Measurements from ENCODE around the gene MTR. TPM values are rescaled to one million over a fixed set of nuclear protein-coding genes. Genes with fewer than 3 reads are reported as not detected.
"Not testable (repeated sequence)": the region's sequence is repeated elsewhere in the genome, so short reads cannot be mapped to it uniquely, and the experiment has no call there.

Gene MTR
- total RNA-seq, 2 donors from 2014 or later, result 52.3 to 94.6 TPM

GRCh38 chr1:236854605-236854983 lies 59.5 kb downstream of the MTR start:
- no peaks in the 10 kb centered on the region for H3K4me1 Mint-ChIP-seq
- H3K27ac Mint-ChIP-seq, result no peak overlapping the region
- H3K36me3 Mint-ChIP-seq (ENCODE audit: low read depth), result peaks cover 100% of the 10 kb centered on the region

GRCh38 chr1:236856649-236857048 lies 61.6 kb downstream of the MTR start:
- H3K4me1 Mint-ChIP-seq; ATAC-seq (replicated peaks); H3K27ac Mint-ChIP-seq; H3K27me3 Mint-ChIP-seq; H3K9me3 Mint-ChIP-seq; H3K4me3 Mint-ChIP-seq: not testable (repeated sequence)
- H3K36me3 Mint-ChIP-seq (ENCODE audit: low read depth), result peaks cover 100% of the 10 kb centered on the region

More at GRCh38 chr1:236854605-236854983, 59.5 kb downstream of the MTR start:
- no peak overlapping the region for H3K4me3 Mint-ChIP-seq
- no peaks in the 10 kb centered on the region for H3K9me3 Mint-ChIP-seq
- ATAC-seq (replicated peaks), result no peak
- H3K27me3 Mint-ChIP-seq, result no peaks in the 10 kb centered on the region

- Mint-ChIP-seq H3K36me3 (ENCODE audit: low read depth) (peaks cover 100% of the 10 kb centered on the region), H3K9me3 (no peaks in the 10 kb centered on the region), H3K4me1 (no peaks in the 10 kb centered on the region), H3K27ac (peak overlapping the region; percentile 52), H3K4me3 (no peak overlapping the region), H3K27me3 (no peaks in the 10 kb centered on the region)
- peak; percentile 64 for ATAC-seq (replicated peaks)
These were observed 63.1 kb downstream of the MTR start for GRCh38 chr1:236858165-236858564.

- H3K27ac Mint-ChIP-seq, result no peak overlapping the region
- no peaks in the 10 kb centered on the region for H3K27me3 Mint-ChIP-seq
- H3K4me3 Mint-ChIP-seq, result no peak overlapping the region
- H3K36me3 Mint-ChIP-seq (ENCODE audit: low read depth), result peaks cover 99% of the 10 kb centered on the region
- no peaks in the 10 kb centered on the region for H3K9me3 Mint-ChIP-seq
- H3K4me1 Mint-ChIP-seq, result no peaks in the 10 kb centered on the region
- no peak for ATAC-seq (replicated peaks)
These were observed 65.0 kb downstream of the MTR start for GRCh38 chr1:236860101-236860500.

GRCh38 chr1:236860674-236861073 lies 65.6 kb downstream of the MTR start:
- peaks cover 99% of the 10 kb centered on the region for H3K36me3 Mint-ChIP-seq (ENCODE audit: low read depth)
- no peaks in the 10 kb centered on the region for H3K4me1 Mint-ChIP-seq
- no peak overlapping the region for H3K4me3 Mint-ChIP-seq
- no peak for ATAC-seq (replicated peaks)
- no peak overlapping the region for H3K27ac Mint-ChIP-seq
- no peaks in the 10 kb centered on the region for H3K27me3 Mint-ChIP-seq
- no peaks in the 10 kb centered on the region for H3K9me3 Mint-ChIP-seq

GRCh38 chr1:236861560-236862218 lies 66.6 kb downstream of the MTR start:
- ATAC-seq (replicated peaks), result no peak
- no peaks in the 10 kb centered on the region for H3K27me3 Mint-ChIP-seq
- H3K36me3 Mint-ChIP-seq (ENCODE audit: low read depth), result peaks cover 99% of the 10 kb centered on the region

GRCh38 chr1:236862219-236862591 lies 67.1 kb downstream of the MTR start:
- peak overlapping the region; percentile 62 for H3K27ac Mint-ChIP-seq
- no peak for ATAC-seq (replicated peaks)
- H3K4me3 Mint-ChIP-seq, result no peak overlapping the region
- H3K9me3 Mint-ChIP-seq, result no peaks in the 10 kb centered on the region
- peaks cover 99% of the 10 kb centered on the region for H3K36me3 Mint-ChIP-seq (ENCODE audit: low read depth)
- no peaks in the 10 kb centered on the region for H3K27me3 Mint-ChIP-seq
- no peaks in the 10 kb centered on the region for H3K4me1 Mint-ChIP-seq

More at GRCh38 chr1:236861560-236862218, 66.6 kb downstream of the MTR start:
- Mint-ChIP-seq H3K9me3 (no peaks in the 10 kb centered on the region), H3K27ac (peak overlapping the region; percentile 62), H3K4me1 (no peaks in the 10 kb centered on the region), H3K4me3 (no peak overlapping the region)

GRCh38 chr1:236862615-236863211 lies 67.6 kb downstream of the MTR start:
- H3K27me3 Mint-ChIP-seq, result no peaks in the 10 kb centered on the region
- H3K4me1 Mint-ChIP-seq, result no peaks in the 10 kb centered on the region
- H3K4me3 Mint-ChIP-seq, result no peak overlapping the region
- H3K9me3 Mint-ChIP-seq, result no peaks in the 10 kb centered on the region
- ATAC-seq (replicated peaks), result no peak
- peaks cover 99% of the 10 kb centered on the region for H3K36me3 Mint-ChIP-seq (ENCODE audit: low read depth)
- no peak overlapping the region for H3K27ac Mint-ChIP-seq

GRCh38 chr1:236864211-236864610 lies 69.1 kb downstream of the MTR start:
- no peak overlapping the region for H3K4me3 Mint-ChIP-seq
- no peaks in the 10 kb centered on the region for H3K9me3 Mint-ChIP-seq
- peaks cover 99% of the 10 kb centered on the region for H3K36me3 Mint-ChIP-seq (ENCODE audit: low read depth)
- H3K27ac Mint-ChIP-seq, result no peak overlapping the region
- ATAC-seq (replicated peaks), result no peak
- H3K27me3 Mint-ChIP-seq, result no peaks in the 10 kb centered on the region
- H3K4me1 Mint-ChIP-seq, result no peaks in the 10 kb centered on the region

- Mint-ChIP-seq H3K9me3 (no peaks in the 10 kb centered on the region), H3K4me3 (no peak overlapping the region), H3K27ac (peak overlapping the region; percentile 3), H3K36me3 (ENCODE audit: low read depth) (peaks cover 97% of the 10 kb centered on the region), H3K4me1 (no peaks in the 10 kb centered on the region), H3K27me3 (no peaks in the 10 kb centered on the region)
- no peak for ATAC-seq (replicated peaks)
These were observed 70.1 kb downstream of the MTR start for GRCh38 chr1:236864996-236865817.

- H3K27ac Mint-ChIP-seq, result peak overlapping the region; percentile 3
- peaks cover 97% of the 10 kb centered on the region for H3K36me3 Mint-ChIP-seq (ENCODE audit: low read depth)
- H3K27me3 Mint-ChIP-seq, result no peaks in the 10 kb centered on the region
These were observed 70.7 kb downstream of the MTR start for GRCh38 chr1:236865818-236866155.

GRCh38 chr1:236868625-236869467 lies 73.8 kb downstream of the MTR start:
- Mint-ChIP-seq H3K36me3 (ENCODE audit: low read depth) (peaks cover 95% of the 10 kb centered on the region), H3K4me3 (no peak overlapping the region), H3K27me3 (no peaks in the 10 kb centered on the region), H3K9me3 (no peaks in the 10 kb centered on the region), H3K27ac (no peak overlapping the region), H3K4me1 (no peaks in the 10 kb centered on the region)
- peak; percentile 63 for ATAC-seq (replicated peaks)

More at GRCh38 chr1:236865818-236866155, 70.7 kb downstream of the MTR start:
- Mint-ChIP-seq H3K9me3 (no peaks in the 10 kb centered on the region), H3K4me1 (no peaks in the 10 kb centered on the region), H3K4me3 (no peak overlapping the region)
- ATAC-seq (replicated peaks), result no peak

- no peak overlapping the region for H3K27ac Mint-ChIP-seq
- H3K4me3 Mint-ChIP-seq, result no peak overlapping the region
- H3K36me3 Mint-ChIP-seq (ENCODE audit: low read depth), result peaks cover 93% of the 10 kb centered on the region
- H3K9me3 Mint-ChIP-seq, result no peaks in the 10 kb centered on the region
- ATAC-seq (replicated peaks), result no peak
- H3K27me3 Mint-ChIP-seq, result no peaks in the 10 kb centered on the region
- no peaks in the 10 kb centered on the region for H3K4me1 Mint-ChIP-seq
These were observed 74.8 kb downstream of the MTR start for GRCh38 chr1:236869911-236870310.

GRCh38 chr1:236870721-236871120 lies 75.6 kb downstream of the MTR start:
- no peak for ATAC-seq (replicated peaks)
- Mint-ChIP-seq H3K27ac (peak overlapping the region; percentile 51), H3K4me1 (no peaks in the 10 kb centered on the region), H3K36me3 (ENCODE audit: low read depth) (peaks cover 93% of the 10 kb centered on the region), H3K4me3 (no peak overlapping the region), H3K27me3 (no peaks in the 10 kb centered on the region), H3K9me3 (no peaks in the 10 kb centered on the region)
